Neuronal stem cell (in vitro differentiated cells): ENCODE measurements around the gene ENTHD1.

Source experiments
- DNase-seq: peaks from one replicate; pipeline ENCODE4 v3.0.0-alpha.2; 2013; ENCODE audit warnings: low spot score
- H2AFZ ChIP-seq: one replicate; pipeline ENCODE4 v1.6.1; 2013; ENCODE audit warnings: mild to moderate bottlenecking, low read length, inconsistent platforms
- H2AK5ac ChIP-seq: 2 replicates; pipeline ENCODE4 v1.6.1; 2013; ENCODE audit warnings: low read depth, mild to moderate bottlenecking, inconsistent platforms, low read length, moderate library complexity, mixed read lengths
- H2BK120ac ChIP-seq: 2 replicates; pipeline ENCODE4 v1.6.1; 2013; ENCODE audit warnings: low read depth, mild to moderate bottlenecking, inconsistent platforms, low read length, moderate library complexity, mixed read lengths
- H2BK12ac ChIP-seq: one replicate; pipeline ENCODE4 v1.6.1; 2013; ENCODE audit warnings: low read length, inconsistent platforms
- H2BK15ac ChIP-seq: 2 replicates; pipeline ENCODE4 v1.6.1; 2013; ENCODE audit warnings: mild to moderate bottlenecking, low read length, inconsistent platforms, mixed read lengths
- H2BK5ac ChIP-seq: one replicate; pipeline ENCODE4 v1.6.1; 2013; ENCODE audit warnings: inconsistent platforms, mild to moderate bottlenecking, low read length, moderate library complexity
- H3K14ac ChIP-seq: one replicate; pipeline ENCODE4 v1.6.1; 2013; ENCODE audit warnings: low read length, inconsistent platforms
- H3K18ac ChIP-seq: 2 replicates; pipeline ENCODE4 v1.6.1; 2013; ENCODE audit warnings: low read length, inconsistent platforms
- H3K23ac ChIP-seq: 2 replicates; pipeline ENCODE4 v1.6.1; 2013; ENCODE audit warnings: low read depth, mild to moderate bottlenecking, mixed read lengths, low read length, inconsistent platforms; ENCODE audit not compliant: poor library complexity
- H3K27ac ChIP-seq: replicated peaks from 3 replicates; pipeline ENCODE4 v1.5.1; 2013; ENCODE audit warnings: low read length, inconsistent platforms
- H3K27me3 ChIP-seq, 3 experiments: 2 replicates each; pipeline ENCODE4 v1.6.1; 2013; ENCODE audit warnings: low read length in 3 of 3, mild to moderate bottlenecking in 2 of 3, inconsistent platforms in 1 of 3, low read depth in 1 of 3, mixed read lengths in 1 of 3, moderate library complexity in 1 of 3; ENCODE audit not compliant: control insufficient read depth in 3 of 3, insufficient read depth in 3 of 3
- H3K36me3 ChIP-seq, 2 donors: replicated peaks in 1 of 2; 2 replicates each; pipeline ENCODE4 v1.6.1; 2013; ENCODE audit warnings: low read length in 2 of 2; ENCODE audit not compliant: control insufficient read depth in 2 of 2, insufficient read depth in 2 of 2
- H3K4ac ChIP-seq: 2 replicates; pipeline ENCODE4 v1.6.1; 2013; ENCODE audit warnings: inconsistent platforms, mild to moderate bottlenecking, low read length, moderate library complexity
- H3K4me1 ChIP-seq, 2 donors: 1 replicate in 1 of 2; 2 replicates in 1 of 2; pipeline ENCODE4 v1.6.1; 2013; ENCODE audit warnings: low read length in 2 of 2, low read depth in 1 of 2; ENCODE audit not compliant: control insufficient read depth in 2 of 2, insufficient read depth in 1 of 2
- H3K4me2 ChIP-seq: one replicate; pipeline ENCODE4 v1.6.1; 2013; ENCODE audit warnings: mild to moderate bottlenecking, low read length, inconsistent platforms; ENCODE audit not compliant: insufficient read depth, poor library complexity, severe bottlenecking
- H3K4me3 ChIP-seq, 2 donors: 2 replicates each; pipeline ENCODE4 v1.5.1; 2013; ENCODE audit warnings: low read length in 2 of 2, mild to moderate bottlenecking in 2 of 2, inconsistent platforms in 1 of 2, moderate library complexity in 1 of 2
- H3K79me1 ChIP-seq: one replicate; pipeline ENCODE4 v1.6.1; 2013; ENCODE audit warnings: low read depth, mild to moderate bottlenecking, inconsistent platforms, low read length, moderate library complexity
- H3K9ac ChIP-seq: one replicate; pipeline ENCODE4 v1.6.1; 2013; ENCODE audit warnings: mild to moderate bottlenecking, low read depth, low read length, inconsistent platforms; ENCODE audit not compliant: poor library complexity
- H3K9me3 ChIP-seq, 2 donors: replicated peaks in 1 of 2; 2 replicates each; pipeline versions ENCODE3 to v1.6.1; 2013; ENCODE audit warnings: low read length in 2 of 2, mild to moderate bottlenecking in 2 of 2, inconsistent platforms in 1 of 2, low read depth in 1 of 2, mixed read lengths in 1 of 2, moderate library complexity in 1 of 2; ENCODE audit not compliant: control insufficient read depth in 2 of 2, insufficient read depth in 1 of 2
- H4K8ac ChIP-seq: one replicate; pipeline ENCODE4 v1.6.1; 2013; ENCODE audit warnings: low read depth, mild to moderate bottlenecking, inconsistent platforms, low read length, moderate library complexity
- H4K91ac ChIP-seq: one replicate; pipeline ENCODE4 v1.6.1; 2013; ENCODE audit warnings: low read length, low read depth, mild to moderate bottlenecking, inconsistent platforms; ENCODE audit not compliant: poor library complexity
- WGBS, 2 donors: extraction: QIAGEN DNeasy Blood & Tissue Kit; methylation state at CpG; one replicate each; pipeline ENCODE4 v1.1.7; 2013; ENCODE audit warnings: missing lambda C conversion rate in 2 of 2, mixed read lengths in 1 of 2; ENCODE audit not compliant: insufficient read length in 2 of 2, insufficient replicate concordance in 1 of 2; ENCODE audit errors: extremely low coverage in 2 of 2; 5-methylcytosine and 5-hydroxymethylcytosine counted together

Gene ENTHD1

GRCh38 chr22:39908136-39908535, 14.6 kb upstream of the ENTHD1 start:
- H2BK5ac ChIP-seq: no peak overlapping the region
- H4K8ac ChIP-seq: no peak overlapping the region
- H3K18ac ChIP-seq: no peak overlapping the region
- no peak overlapping the region for H2AK5ac ChIP-seq
- H3K9me3 ChIP-seq: no peaks in the 10 kb centered on the region
- peaks cover 0 to 1% of the 10 kb centered on the region in 2 donors for H3K4me1 ChIP-seq
- no peak overlapping the region for H3K9ac ChIP-seq
- H4K91ac ChIP-seq: no peak overlapping the region
- no CpG with 5 or more reads among the region's 2 CpGs for WGBS, 2 donors
- H3K23ac ChIP-seq: no peak overlapping the region
- no peak overlapping the region for H3K27ac ChIP-seq
- no peak overlapping the region for H3K4ac ChIP-seq
- H3K79me1 ChIP-seq: no peaks in the 10 kb centered on the region
- no peak overlapping the region for H2AFZ ChIP-seq
- H2BK12ac ChIP-seq: no peak overlapping the region
- no peak overlapping the region for H2BK120ac ChIP-seq
- H3K36me3 ChIP-seq: no peaks in the 10 kb centered on the region
- no peaks in the 10 kb centered on the region for H3K27me3 ChIP-seq
- no peak for DNase-seq
- no peak overlapping the region for H3K4me3 ChIP-seq
- no peak overlapping the region for H3K14ac ChIP-seq
- H3K4me2 ChIP-seq: no peak overlapping the region
- no peak overlapping the region for H2BK15ac ChIP-seq

DNA sequence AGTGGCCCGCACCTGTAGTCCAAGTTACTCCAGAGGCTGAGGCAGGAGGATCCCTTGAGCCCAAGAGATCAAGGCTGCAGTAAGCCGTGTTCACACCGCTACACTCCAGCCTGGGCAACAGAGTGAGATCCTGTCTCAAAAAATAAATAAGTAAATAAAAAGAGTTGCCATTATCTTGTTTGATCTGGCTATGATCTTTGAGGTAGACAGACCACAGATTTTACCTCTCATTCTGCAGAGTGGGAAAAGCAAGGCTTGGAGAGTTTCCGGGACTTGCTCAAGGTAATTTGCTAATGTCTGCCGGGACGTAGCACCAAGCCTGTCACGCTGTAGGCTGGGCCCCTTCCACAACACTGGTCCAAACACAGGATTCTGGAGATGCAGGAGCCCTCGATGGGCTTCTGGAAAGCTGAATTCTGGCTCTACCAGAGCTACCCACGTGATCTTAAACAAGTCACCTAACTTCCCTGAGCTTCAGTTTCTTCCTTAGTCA, 14.1 kb upstream of the ENTHD1 start:
- no peak overlapping the region for H2BK12ac ChIP-seq
- no peak overlapping the region for H3K23ac ChIP-seq
- whole genome bisulfite sequencing, 2 donors: no CpG with 5 or more reads among the region's 9 CpGs
- H3K18ac ChIP-seq: no peak overlapping the region
- no peak overlapping the region for H3K4me3 ChIP-seq
- H2BK5ac ChIP-seq: no peak overlapping the region
- no peaks in the 10 kb centered on the region for H3K36me3 ChIP-seq
- H3K4ac ChIP-seq: no peak overlapping the region
- no peak overlapping the region for H4K91ac ChIP-seq
- H3K79me1 ChIP-seq: no peaks in the 10 kb centered on the region
- H3K9ac ChIP-seq: no peak overlapping the region
- H2BK120ac ChIP-seq: no peak overlapping the region
- H3K4me2 ChIP-seq: no peak overlapping the region
- no peak overlapping the region for H4K8ac ChIP-seq
- H2AK5ac ChIP-seq: no peak overlapping the region
- H3K27me3 ChIP-seq: no peaks in the 10 kb centered on the region
- no peak overlapping the region for H2AFZ ChIP-seq
- H3K4me1 ChIP-seq: no peaks in the 10 kb centered on the region
- no peak for DNase-seq
- H3K9me3 ChIP-seq: no peaks in the 10 kb centered on the region
- no peak overlapping the region for H2BK15ac ChIP-seq
- no peak overlapping the region for H3K14ac ChIP-seq
- no peak overlapping the region for H3K27ac ChIP-seq

- no peak overlapping the region for H4K8ac ChIP-seq
- H3K18ac ChIP-seq: no peak overlapping the region
- H3K36me3 ChIP-seq: no peaks in the 10 kb centered on the region
- H4K91ac ChIP-seq: no peak overlapping the region
- no peak overlapping the region for H2AFZ ChIP-seq
- H2BK120ac ChIP-seq: no peak overlapping the region
- no peak overlapping the region for H3K14ac ChIP-seq
- H3K9me3 ChIP-seq: no peaks in the 10 kb centered on the region
- H3K4me1 ChIP-seq: no peaks in the 10 kb centered on the region
- H3K27me3 ChIP-seq: no peaks in the 10 kb centered on the region
- H2BK12ac ChIP-seq: no peak overlapping the region
- no peak for DNase-seq
- no peak overlapping the region for H3K27ac ChIP-seq
- H3K9ac ChIP-seq: no peak overlapping the region
- no CpG with 5 or more reads among the region's 6 CpGs for WGBS, 2 donors
- H2BK5ac ChIP-seq: no peak overlapping the region
- no peak overlapping the region for H2AK5ac ChIP-seq
- H3K23ac ChIP-seq: no peak overlapping the region
- H3K4ac ChIP-seq: no peak overlapping the region
- H2BK15ac ChIP-seq: no peak overlapping the region
- no peak overlapping the region for H3K4me3 ChIP-seq
- H3K4me2 ChIP-seq: no peak overlapping the region
- H3K79me1 ChIP-seq: no peaks in the 10 kb centered on the region
These were observed 13.5 kb upstream of the ENTHD1 start for GRCh38 chr22:39907047-39907446.

- Histone ChIP-seq H2BK15ac (no peak overlapping the region), H3K4me2 (no peak overlapping the region), H3K9me3 (no peaks in the 10 kb centered on the region), H3K79me1 (no peaks in the 10 kb centered on the region), H3K36me3 (no peaks in the 10 kb centered on the region), H3K27ac (no peak overlapping the region), H3K27me3 (no peaks in the 10 kb centered on the region), H3K23ac (no peak overlapping the region), H2BK120ac (no peak overlapping the region), H2AK5ac (no peak overlapping the region), H2BK5ac (no peak overlapping the region), H4K8ac (no peak overlapping the region), H3K9ac (no peak overlapping the region), H4K91ac (no peak overlapping the region), H3K14ac (no peak overlapping the region), H2AFZ (no peak overlapping the region), H3K4me1 (no peaks in the 10 kb centered on the region), H3K4me3 (no peak overlapping the region), H3K4ac (no peak overlapping the region), H3K18ac (no peak overlapping the region), H2BK12ac (no peak overlapping the region)
- DNase-seq: no peak
- no CpG with 5 or more reads among the region's 3 CpGs for WGBS, 2 donors
These were observed 12.6 kb upstream of the ENTHD1 start for GRCh38 chr22:39906207-39906606.
